Endothelial cell of umbilical vein (primary cell): ENCODE data around the gene BDKRB2.

Experiments used
- POLR2A ChIP-seq: IDR thresholded peaks from 2 replicates; pipeline ENCODE4 v1.6.1; 2012; ENCODE audit warnings: low read depth, mild to moderate bottlenecking, control low read depth, low read length
- TF ChIP-seq, protein P1 (sequence below), 2 donors: IDR thresholded peaks; 1 replicate in 1 of 2; 2 replicates in 1 of 2; pipeline ENCODE4 v1.5.1; 2011; ENCODE audit warnings: low read length in 2 of 2, mild to moderate bottlenecking in 2 of 2, moderate library complexity in 2 of 2, control low read depth in 1 of 2, inconsistent platforms in 1 of 2, low read depth in 1 of 2; ENCODE audit not compliant: insufficient read depth in 1 of 2; ENCODE audit errors: extremely low read depth in 1 of 2
- TF ChIP-seq, protein P2 (sequence below): IDR thresholded peaks from 2 replicates; pipeline ENCODE4 v1.6.1; 2011; ENCODE audit not compliant: insufficient read depth, insufficient read length

DNA sequence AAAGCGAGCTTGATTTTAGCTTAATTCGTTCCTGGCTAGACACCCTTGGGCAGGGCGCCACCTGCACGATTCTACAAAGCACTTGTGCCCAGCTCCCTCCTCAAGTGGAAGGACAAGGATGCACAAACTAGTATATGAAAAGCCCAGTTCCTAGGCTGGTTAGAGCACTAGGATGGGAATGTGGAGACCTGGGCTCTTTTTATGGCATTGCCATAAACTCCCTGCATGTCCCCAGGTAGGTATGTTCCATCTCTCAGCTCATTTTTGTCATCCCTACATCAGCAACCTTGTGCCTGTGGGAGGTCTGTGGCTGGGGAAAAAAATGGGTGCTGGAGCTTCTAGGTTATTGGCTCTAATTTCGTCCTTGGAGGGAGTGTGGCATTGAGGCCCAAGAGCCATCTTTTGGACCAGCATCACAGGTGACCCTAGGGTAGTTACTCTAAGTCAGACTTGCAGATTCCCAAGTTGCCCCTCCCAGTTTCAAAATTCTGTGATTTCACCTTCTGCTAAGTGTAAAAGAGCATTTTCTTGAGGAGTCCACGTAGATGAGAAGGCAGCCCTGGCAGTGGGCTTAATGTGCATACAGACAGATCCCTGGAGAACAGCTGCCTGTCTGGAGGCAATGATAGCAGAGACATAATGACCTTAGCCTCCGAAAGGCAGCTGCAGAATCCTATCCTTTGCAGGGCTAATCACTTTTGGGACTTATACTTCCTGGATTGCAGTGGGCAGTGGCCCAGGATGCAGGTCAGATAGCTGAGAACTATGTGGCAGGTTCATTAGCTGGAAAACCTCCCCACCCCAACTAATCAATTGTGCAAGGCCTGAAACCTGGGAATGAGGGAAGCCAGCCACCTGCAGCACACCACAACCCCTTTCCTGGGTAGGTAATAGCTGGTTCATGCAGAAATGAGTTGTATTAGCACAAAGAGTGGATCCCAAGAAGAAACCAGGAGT lies 47.6 kb upstream of the BDKRB2 start:
- TF ChIP-seq, protein P1, sequence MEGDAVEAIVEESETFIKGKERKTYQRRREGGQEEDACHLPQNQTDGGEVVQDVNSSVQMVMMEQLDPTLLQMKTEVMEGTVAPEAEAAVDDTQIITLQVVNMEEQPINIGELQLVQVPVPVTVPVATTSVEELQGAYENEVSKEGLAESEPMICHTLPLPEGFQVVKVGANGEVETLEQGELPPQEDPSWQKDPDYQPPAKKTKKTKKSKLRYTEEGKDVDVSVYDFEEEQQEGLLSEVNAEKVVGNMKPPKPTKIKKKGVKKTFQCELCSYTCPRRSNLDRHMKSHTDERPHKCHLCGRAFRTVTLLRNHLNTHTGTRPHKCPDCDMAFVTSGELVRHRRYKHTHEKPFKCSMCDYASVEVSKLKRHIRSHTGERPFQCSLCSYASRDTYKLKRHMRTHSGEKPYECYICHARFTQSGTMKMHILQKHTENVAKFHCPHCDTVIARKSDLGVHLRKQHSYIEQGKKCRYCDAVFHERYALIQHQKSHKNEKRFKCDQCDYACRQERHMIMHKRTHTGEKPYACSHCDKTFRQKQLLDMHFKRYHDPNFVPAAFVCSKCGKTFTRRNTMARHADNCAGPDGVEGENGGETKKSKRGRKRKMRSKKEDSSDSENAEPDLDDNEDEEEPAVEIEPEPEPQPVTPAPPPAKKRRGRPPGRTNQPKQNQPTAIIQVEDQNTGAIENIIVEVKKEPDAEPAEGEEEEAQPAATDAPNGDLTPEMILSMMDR (IDR thresholded peaks at IDR 0.05; ENCODE audit: extremely low read depth in 1 of 2, insufficient read depth in 1 of 2, low read depth in 1 of 2, low read length in 2 of 2): no peak
- TF ChIP-seq, protein P2, sequence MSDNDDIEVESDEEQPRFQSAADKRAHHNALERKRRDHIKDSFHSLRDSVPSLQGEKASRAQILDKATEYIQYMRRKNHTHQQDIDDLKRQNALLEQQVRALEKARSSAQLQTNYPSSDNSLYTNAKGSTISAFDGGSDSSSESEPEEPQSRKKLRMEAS: no peak
- TF ChIP-seq POLR2A: no peak
